Measurements from ENCODE around the gene FAM181A.

The FAM181A gene

GRCh38 chr14:93915800-93916199 is 11.3 kb upstream of the FAM181A start:
- H3K9me3 Mint-ChIP-seq: peaks cover 5% of the 10 kb centered on the region
- peaks cover 23% of the 10 kb centered on the region for H3K27me3 Mint-ChIP-seq
- no peaks in the 10 kb centered on the region for H3K4me1 Mint-ChIP-seq (ENCODE audit: low read depth)
- DNase-seq: no peak
- H3K36me3 Mint-ChIP-seq (ENCODE audit: low read depth): no peaks in the 10 kb centered on the region
- H3K4me3 Mint-ChIP-seq: no peak overlapping the region
- H3K27ac Mint-ChIP-seq: no peak overlapping the region

- Mint-ChIP-seq H3K4me1 (ENCODE audit: low read depth) (no peaks in the 10 kb centered on the region), H3K36me3 (ENCODE audit: low read depth) (no peaks in the 10 kb centered on the region), H3K4me3 (no peak overlapping the region), H3K9me3 (peaks cover 5% of the 10 kb centered on the region), H3K27me3 (peaks cover 23% of the 10 kb centered on the region), H3K27ac (no peak overlapping the region)
- DNase-seq: no peak
Measured at GRCh38 chr14:93916498-93916897, 10.6 kb upstream of the FAM181A start.

- no peak overlapping the region for H3K4me3 Mint-ChIP-seq
Measured at GRCh38 chr14:93917141-93917540, 10.0 kb upstream of the FAM181A start.

GRCh38 chr14:93921001-93921806 is 5.9 kb upstream of the FAM181A start:
- Mint-ChIP-seq H3K36me3 (ENCODE audit: low read depth) (no peaks in the 10 kb centered on the region), H3K9me3 (no peaks in the 10 kb centered on the region), H3K4me1 (ENCODE audit: low read depth) (no peaks in the 10 kb centered on the region), H3K27ac (no peak overlapping the region), H3K4me3 (no peak overlapping the region), H3K27me3 (peaks cover 23% of the 10 kb centered on the region)
- DNase-seq: no peak

More at GRCh38 chr14:93917141-93917540, 10.0 kb upstream of the FAM181A start:
- H3K27ac Mint-ChIP-seq: no peak overlapping the region
- H3K4me1 Mint-ChIP-seq (ENCODE audit: low read depth): no peaks in the 10 kb centered on the region
- DNase-seq: no peak
- no peaks in the 10 kb centered on the region for H3K36me3 Mint-ChIP-seq (ENCODE audit: low read depth)
- H3K27me3 Mint-ChIP-seq: peaks cover 23% of the 10 kb centered on the region
- peaks cover 5% of the 10 kb centered on the region for H3K9me3 Mint-ChIP-seq

GRCh38 chr14:93923626-93924025 is 3.5 kb upstream of the FAM181A start:
- Mint-ChIP-seq H3K27me3 (peaks cover 1% of the 10 kb centered on the region), H3K36me3 (ENCODE audit: low read depth) (no peaks in the 10 kb centered on the region), H3K4me1 (ENCODE audit: low read depth) (no peaks in the 10 kb centered on the region), H3K27ac (no peak overlapping the region), H3K9me3 (no peaks in the 10 kb centered on the region), H3K4me3 (no peak overlapping the region)
- no peak for DNase-seq

GRCh38 chr14:93924592-93925355 is 2.4 kb upstream of the FAM181A start:
- no peak overlapping the region for H3K4me3 Mint-ChIP-seq
- no peaks in the 10 kb centered on the region for H3K9me3 Mint-ChIP-seq
- H3K4me1 Mint-ChIP-seq (ENCODE audit: low read depth): no peaks in the 10 kb centered on the region
- H3K27ac Mint-ChIP-seq: no peak overlapping the region
- no peaks in the 10 kb centered on the region for H3K27me3 Mint-ChIP-seq
- DNase-seq: no peak
- H3K36me3 Mint-ChIP-seq (ENCODE audit: low read depth): no peaks in the 10 kb centered on the region

GRCh38 chr14:93925374-93925895 is 1.7 kb upstream of the FAM181A start:
- Mint-ChIP-seq H3K36me3 (ENCODE audit: low read depth) (no peaks in the 10 kb centered on the region), H3K27ac (no peak overlapping the region), H3K4me3 (no peak overlapping the region), H3K9me3 (no peaks in the 10 kb centered on the region), H3K27me3 (no peaks in the 10 kb centered on the region), H3K4me1 (ENCODE audit: low read depth) (no peaks in the 10 kb centered on the region)
- no peak for DNase-seq

GRCh38 chr14:93926245-93926872 is 785 bp upstream of the FAM181A start:
- Mint-ChIP-seq H3K36me3 (ENCODE audit: low read depth) (no peaks in the 10 kb centered on the region), H3K4me1 (ENCODE audit: low read depth) (no peaks in the 10 kb centered on the region), H3K4me3 (no peak overlapping the region), H3K27me3 (no peaks in the 10 kb centered on the region), H3K9me3 (no peaks in the 10 kb centered on the region), H3K27ac (no peak overlapping the region)
- no peak for DNase-seq

- no peak for DNase-seq
- Mint-ChIP-seq H3K27me3 (no peaks in the 10 kb centered on the region), H3K36me3 (ENCODE audit: low read depth) (peaks cover 6% of the 10 kb centered on the region), H3K4me3 (no peak overlapping the region), H3K9me3 (no peaks in the 10 kb centered on the region), H3K4me1 (ENCODE audit: low read depth) (no peaks in the 10 kb centered on the region), H3K27ac (no peak overlapping the region)
Measured at GRCh38 chr14:93927800-93928145, 629 bp downstream of the FAM181A start.

- peaks cover 9% of the 10 kb centered on the region for H3K36me3 Mint-ChIP-seq (ENCODE audit: low read depth)
- DNase-seq: no peak
- no peaks in the 10 kb centered on the region for H3K9me3 Mint-ChIP-seq
- no peak overlapping the region for H3K4me3 Mint-ChIP-seq
- no peaks in the 10 kb centered on the region for H3K4me1 Mint-ChIP-seq (ENCODE audit: low read depth)
- H3K27ac Mint-ChIP-seq: no peak overlapping the region
- no peaks in the 10 kb centered on the region for H3K27me3 Mint-ChIP-seq
Measured at GRCh38 chr14:93928184-93929047, 1.3 kb downstream of the FAM181A start.

GRCh38 chr14:93929048-93929535 is 1.9 kb downstream of the FAM181A start:
- no peak overlapping the region for H3K4me3 Mint-ChIP-seq
- H3K36me3 Mint-ChIP-seq (ENCODE audit: low read depth): peaks cover 16% of the 10 kb centered on the region
- H3K27me3 Mint-ChIP-seq: no peaks in the 10 kb centered on the region
- DNase-seq: no peak
- H3K27ac Mint-ChIP-seq: no peak overlapping the region
- no peaks in the 10 kb centered on the region for H3K4me1 Mint-ChIP-seq (ENCODE audit: low read depth)
- no peaks in the 10 kb centered on the region for H3K9me3 Mint-ChIP-seq

- Mint-ChIP-seq H3K36me3 (ENCODE audit: low read depth) (peaks cover 20% of the 10 kb centered on the region), H3K27ac (no peak overlapping the region), H3K9me3 (no peaks in the 10 kb centered on the region), H3K4me1 (ENCODE audit: low read depth) (no peaks in the 10 kb centered on the region), H3K4me3 (no peak overlapping the region), H3K27me3 (no peaks in the 10 kb centered on the region)
- DNase-seq: no peak
Measured at GRCh38 chr14:93929657-93930056, 2.5 kb downstream of the FAM181A start.

GRCh38 chr14:93930296-93930988 is 3.3 kb downstream of the FAM181A start:
- no peaks in the 10 kb centered on the region for H3K4me1 Mint-ChIP-seq (ENCODE audit: low read depth)
- H3K36me3 Mint-ChIP-seq (ENCODE audit: low read depth): peaks cover 22% of the 10 kb centered on the region
- DNase-seq: no peak
- H3K4me3 Mint-ChIP-seq: no peak overlapping the region
- no peaks in the 10 kb centered on the region for H3K27me3 Mint-ChIP-seq
- H3K9me3 Mint-ChIP-seq: no peaks in the 10 kb centered on the region
- H3K27ac Mint-ChIP-seq: no peak overlapping the region
